Bone marrow (tissue), 2 donors: Measurements from ENCODE around the gene PPM1E.

Source experiments
- DNase-seq, 2 donors: peaks; one replicate each; lab custom pipeline; 2025; lab: John Stamatoyannopoulos, UW

PPM1E gene

DNA sequence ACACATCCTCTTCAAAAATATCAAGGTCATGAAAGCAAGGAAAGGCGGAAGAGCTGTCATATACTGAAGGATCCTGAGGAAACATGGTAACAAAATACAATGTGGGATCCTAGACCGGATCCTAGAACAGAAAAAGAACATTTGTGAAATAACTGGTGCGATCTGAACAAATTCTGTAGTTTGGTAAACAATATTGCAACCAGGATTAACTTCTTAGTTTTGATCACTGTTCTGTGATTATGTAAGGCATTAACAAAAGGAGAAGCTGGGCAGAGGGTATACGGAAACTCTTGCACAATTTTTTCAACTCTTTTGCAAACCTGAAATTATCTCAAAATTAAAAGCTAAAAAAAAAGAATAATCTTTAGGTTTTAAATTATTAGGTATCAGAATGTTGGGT lies 241.3 kb downstream of the PPM1E start:
- DNase-seq: no peak

DNA sequence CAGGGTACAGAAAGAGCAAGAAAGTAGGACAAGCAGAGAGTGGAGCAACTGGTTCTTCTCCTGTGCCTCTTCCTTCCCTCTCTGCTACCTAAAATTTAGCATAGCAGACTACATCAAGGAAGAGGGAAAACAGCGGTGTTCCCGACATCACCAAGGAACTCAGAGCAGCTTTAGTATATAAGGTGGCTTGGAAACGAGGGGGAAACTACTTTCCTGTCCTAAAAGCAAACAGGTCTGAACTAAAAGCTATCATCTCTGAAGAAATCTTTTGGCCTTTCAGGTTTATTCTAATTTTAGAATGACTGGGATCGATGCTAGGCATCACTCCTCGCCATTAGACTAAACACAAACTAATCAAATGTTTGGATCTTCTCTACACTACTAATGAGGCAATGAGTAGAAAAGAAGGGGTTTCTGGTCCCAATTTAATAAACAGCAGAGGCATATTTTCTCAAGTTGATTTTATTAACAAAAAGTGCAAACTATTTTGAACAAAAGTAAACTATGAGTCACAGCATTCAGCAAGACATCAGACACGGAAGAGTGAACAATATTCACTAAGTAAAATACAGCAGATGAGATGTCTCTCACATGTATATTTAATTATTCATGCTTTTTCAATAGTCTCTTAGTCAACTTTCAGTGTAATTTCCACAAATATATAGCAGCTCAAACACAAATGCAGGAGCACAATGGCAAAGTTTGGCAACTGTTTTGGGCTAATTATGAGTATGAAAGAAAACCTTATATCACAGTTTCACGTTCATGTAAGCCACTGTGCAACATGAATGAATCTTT lies 242.3 kb downstream of the PPM1E start:
- no peak for DNase-seq

DNA sequence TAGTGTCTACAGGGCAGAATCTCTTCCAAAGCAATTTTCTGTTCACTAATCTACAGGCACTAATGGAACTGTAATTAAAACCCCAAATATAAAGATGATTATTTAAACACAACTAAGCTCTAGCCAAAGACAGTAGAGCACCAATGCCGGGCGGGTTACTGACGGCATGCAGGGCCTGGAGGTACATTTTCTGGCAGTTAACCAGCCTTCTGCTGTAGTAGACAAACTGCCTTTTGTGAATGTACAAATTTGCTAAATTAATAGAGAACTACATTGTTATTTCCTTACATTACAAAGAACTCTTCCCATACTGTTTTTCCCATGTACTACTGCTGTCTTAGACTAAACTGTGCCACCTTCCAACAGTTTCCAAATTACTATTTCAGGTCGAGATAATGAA lies 243.2 kb downstream of the PPM1E start:
- DNase-seq: no peak

DNA sequence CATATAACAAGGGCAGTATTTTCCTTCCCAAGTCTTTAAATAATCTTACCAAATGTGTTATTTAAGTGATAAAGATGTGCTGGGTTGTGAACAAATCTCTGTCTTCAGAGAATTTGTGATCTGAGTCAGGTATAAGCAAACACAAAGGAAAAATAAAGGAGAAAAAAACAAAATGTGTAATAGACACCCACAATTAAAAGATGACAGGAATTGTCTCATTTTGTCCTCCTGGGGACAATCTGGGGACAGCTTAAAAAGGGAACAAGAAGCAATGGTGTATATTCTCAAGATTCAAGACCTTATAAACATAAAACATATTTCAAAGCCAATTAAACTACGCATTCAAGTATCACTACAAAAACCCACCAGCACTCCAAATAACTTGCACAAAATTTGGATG lies 243.8 kb downstream of the PPM1E start:
- no peak for DNase-seq

DNA sequence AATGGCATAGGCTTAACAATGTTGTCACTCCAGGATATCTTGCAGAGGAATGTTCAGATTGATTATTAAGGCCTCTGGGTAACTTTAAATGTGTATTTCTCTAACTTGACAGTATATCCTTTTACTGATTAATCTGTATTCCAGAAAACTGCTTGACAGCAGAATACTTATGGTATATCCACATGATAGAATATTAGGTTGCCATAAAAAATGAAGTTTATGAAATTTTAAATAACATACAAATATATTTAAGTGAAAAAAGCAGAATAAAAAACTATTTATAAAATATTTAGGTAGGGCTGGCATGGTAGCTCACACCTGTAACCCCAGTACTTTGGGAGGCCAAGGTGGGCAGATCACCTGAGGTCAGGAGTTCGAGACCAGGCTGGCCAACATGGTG lies 244.4 kb downstream of the PPM1E start:
- DNase-seq: no peak

DNA sequence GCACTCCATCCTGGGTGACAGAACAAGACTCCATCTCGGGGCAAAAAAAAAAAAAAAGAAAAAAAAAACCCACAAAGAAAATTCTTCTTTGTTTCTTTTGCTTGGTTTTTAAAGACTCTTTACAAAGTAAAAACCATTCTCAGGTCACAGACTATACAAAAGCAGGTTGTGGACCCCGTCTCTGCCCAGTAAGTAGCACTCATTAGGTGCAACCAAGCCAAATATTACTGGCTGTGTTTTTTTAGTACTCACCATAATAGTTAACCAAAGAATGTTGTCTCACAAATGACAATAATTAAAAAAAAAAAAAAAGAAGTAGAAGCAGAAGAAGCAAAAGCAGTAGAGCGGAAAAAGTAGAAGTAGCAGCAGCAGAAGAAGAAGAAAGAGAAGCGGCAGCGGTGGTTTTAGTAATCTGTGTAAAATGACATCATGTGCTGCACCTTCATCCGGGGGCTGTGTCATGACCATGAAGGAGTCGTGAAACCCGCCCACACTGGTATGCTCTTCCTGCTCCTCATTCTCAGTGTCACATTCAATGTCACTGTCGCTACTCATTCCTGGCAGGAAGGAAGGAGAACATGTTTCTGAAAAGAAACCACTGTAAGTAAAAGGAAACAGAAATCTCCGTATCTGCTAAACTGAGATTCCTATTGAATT lies 245.6 kb downstream of the PPM1E start:
- DNase-seq: peak; percentile 8 to 13

DNA sequence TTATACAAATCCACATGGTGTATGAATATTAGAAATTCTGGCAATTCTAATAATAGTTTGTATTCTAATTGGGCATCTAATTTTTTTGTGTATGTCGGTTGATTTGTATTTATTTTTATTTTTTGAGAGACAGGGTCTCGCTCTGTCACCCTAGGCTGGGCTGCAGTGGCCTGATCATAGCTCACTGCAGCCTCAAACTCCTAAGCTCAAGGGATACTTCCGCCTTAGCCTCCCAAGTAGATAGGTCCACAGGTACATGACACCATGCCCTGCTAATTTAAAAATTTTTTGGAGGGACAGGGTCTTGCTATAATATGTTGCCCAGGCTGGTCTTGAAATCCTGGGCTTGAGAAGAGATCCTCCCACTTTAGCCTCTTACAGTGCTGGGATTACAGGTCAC lies 246.5 kb downstream of the PPM1E start:
- DNase-seq: no peak

DNA sequence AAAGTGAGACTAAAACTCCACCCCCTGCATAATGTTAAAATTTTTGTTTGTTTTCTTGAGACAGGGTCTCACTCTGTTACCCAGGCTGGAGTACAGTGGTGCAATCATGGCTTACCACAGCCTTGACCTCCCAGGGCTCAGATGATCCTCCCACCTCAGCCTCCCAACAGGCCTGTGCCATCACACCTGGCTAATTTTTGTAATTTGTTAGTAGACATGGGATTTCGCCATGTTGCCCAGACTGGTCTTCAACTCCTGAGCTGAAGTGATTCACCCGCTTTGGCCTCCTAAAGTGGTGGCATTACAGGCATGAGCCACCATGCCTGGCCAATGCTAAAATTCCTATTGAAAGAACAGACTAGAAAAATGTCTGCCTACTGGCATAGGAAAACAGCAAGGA lies 247.2 kb downstream of the PPM1E start:
- no peak for DNase-seq

DNA sequence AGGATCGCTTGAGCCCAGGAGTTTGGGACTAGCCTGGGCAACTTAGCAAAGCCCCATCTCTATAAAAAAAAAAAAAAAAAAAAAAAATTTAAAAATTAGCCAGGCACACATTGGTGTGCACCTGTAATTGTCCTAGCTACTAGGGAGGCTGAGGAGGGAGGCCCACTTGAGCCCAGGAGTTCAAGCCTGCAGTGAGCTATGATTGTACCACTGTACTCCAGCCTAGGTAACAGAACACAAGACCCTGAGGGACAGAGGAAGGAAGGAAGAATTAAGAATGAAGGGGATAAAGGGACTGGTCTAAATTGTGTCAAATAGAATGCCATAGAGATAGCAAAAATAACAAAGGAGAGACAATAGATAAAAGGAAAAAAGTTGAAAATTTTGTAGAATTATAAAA lies 248.2 kb downstream of the PPM1E start:
- no peak for DNase-seq

DNA sequence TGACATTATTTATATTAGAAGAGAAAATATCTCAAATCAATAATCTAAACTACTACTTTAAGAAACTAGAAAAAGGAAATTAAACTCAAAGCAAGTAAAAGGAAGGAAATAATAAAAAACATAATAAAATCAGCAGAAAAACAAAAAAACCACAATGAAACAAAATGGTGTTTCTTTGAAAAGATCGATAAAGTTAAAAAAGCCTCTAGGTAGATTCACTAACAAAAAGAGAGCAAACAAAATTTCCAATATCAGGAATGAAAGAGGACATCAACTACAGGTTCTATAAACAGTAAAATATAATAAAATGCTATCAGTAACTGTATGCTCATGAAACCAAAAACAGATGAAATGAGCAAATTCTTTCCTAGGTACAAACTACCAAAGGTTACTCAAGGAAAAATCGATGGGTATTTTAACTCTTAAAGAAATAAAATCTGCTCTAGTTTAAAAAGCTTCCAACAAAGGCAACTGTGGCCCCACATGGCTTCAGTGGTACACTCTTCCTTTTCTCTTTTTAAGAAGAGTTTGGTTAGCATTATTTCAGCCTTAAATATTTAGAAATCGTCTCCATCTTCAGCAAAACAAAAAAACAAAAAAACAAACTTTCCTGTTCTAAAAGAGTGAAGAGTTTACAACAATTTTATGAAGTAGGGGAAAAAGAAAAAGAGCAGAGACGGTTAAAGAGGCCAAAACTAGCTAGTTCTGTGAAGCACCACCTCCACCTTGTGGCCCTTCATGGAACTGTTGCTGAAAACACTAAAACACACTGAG lies 248.9 kb downstream of the PPM1E start:
- DNase-seq: peak; percentile 3 to 58

DNA sequence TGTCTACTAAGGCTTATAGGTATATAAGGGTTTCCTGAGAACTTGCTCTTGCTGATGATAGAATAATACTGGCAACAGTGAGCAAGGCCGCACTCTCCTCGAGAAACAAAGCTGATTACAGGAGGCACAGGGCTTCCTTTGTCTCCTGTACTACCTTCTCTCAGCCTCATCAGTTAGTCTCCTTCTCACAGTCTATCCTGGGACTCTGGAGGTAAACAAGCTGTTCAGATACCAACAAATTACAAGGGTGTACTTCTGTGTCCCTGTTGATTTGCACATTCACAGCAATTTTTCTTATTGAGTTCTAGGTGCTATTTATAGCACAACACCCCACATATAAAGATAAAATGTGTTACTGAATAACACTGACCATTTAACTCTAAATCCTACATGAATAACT lies 252.3 kb downstream of the PPM1E start:
- DNase-seq: no peak

DNA sequence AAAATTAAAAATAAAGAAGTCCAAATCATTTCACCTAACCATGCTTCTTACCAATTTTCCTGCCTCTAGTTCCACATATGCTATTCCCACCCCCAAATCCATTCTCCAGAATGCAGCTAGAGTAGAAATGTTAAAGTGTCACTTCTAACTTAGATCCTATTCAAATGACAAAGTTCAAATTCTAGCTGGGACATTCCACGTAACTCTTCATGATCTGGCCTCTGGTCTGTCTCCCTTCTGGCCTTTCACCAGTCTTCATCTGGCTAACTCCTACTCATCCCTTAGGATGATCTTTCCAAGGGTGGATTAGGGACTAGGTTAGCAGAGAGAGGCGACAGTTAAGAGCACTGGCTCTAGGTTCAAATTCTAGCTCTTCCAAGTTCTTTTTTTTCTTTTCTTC lies 253.1 kb downstream of the PPM1E start:
- DNase-seq: no peak

DNA sequence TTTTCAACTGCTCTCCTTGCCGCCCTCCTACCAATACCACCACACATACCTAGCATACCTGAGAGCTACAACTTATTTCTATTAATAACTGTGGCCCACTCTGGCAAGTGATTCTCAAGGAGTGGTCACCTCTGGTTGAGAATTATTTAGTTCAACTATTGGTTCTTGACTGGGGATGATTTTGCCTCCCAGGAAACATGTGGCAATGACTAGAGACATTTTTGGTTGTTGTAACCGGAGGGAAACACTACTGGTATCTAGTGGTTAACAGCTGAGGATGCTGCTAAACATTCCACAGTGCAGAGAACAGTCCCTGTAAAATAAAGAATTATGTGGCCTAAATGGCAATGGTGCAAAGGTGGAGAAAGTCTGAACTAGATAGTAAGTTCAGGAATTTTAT lies 254.4 kb downstream of the PPM1E start:
- DNase-seq: no peak

DNA sequence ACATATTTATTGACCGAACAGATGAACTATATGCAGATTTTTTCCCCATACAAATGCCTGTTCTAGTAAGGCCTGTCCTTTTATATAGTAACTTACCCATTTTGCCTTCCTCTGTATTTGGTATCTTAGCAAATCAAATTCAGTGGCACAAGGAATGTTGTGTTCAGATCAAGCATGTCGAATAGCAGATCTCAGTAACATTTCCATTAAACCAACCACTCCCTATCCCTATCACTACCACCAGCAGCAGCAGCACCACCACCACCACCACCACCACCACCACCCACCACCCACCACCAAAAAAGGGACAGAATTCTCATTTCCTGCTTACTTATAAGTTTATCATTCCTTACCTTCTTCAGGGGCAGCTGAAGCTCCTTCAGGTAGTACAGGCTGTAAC lies 256.3 kb downstream of the PPM1E start:
- DNase-seq: no peak

DNA sequence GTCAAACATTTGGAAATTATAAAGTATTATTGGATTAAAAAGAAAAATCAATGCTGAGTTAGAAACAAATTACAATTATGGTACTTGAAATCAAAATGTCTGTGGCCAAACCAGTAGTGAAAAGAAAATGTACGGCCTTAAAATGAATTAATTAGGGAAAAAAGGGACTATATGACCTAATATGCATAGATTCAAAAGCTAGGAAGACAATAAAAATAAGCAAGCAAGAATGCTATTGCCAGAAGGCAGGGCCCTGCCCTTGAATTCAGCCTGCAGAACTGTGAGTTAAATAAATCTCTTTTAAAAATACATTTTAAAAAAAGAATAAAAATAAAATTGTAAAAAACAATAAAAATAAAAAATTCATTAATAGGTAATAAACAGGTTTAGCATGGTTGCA lies 262.4 kb downstream of the PPM1E start:
- DNase-seq: no peak

DNA sequence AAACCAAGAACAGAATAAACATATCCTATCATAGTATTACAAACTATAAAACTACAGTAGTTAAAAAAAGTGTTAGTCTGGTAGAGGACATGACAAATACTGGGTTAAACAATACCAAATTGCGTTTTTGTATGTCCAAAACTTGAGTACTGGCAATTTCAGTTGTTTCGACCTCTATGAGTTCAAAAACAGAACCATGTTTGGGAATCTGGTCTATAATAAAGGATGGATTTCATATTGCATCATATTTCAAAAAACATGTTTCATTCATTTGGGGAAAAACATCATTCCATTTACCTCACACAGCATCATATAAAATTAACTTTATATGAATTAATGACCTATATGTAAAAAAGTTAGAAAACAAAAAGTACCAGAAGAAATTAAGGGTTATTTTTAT lies 269.3 kb downstream of the PPM1E start:
- DNase-seq: no peak

DNA sequence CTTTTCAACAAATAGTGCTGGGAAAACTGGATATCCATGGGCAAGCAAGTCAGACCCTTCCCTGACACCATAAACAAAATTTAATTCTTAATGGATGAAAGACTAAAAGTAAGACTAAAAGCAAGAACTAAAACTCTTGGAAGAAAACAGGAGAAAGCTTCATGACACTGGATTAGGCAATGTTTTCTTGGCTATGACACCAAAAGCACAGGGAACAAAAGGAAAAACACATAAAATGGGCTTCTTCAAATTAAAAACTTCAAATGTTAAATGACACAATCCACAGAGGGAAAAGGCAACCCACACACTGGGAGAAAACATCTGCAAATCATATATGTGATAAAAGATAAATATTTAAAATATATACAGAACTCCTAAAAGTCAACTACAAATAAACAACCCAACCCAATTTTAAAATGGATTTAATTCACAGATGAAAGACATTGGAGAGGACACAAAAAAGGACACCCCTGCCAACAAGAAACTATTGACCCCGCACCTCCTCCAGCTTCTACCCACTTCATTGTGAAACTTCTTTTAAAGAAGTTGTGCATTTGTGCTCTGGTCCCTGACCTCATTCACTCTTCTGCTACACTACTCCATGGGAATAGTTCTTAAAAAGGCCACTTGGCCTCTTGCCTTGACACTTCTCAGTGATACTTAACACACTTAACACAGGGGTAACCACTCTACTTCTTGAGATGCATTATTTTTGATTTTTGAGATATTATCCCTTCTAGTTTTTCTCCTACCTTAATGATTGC lies 270.7 kb downstream of the PPM1E start:
- DNase-seq: no peak

DNA sequence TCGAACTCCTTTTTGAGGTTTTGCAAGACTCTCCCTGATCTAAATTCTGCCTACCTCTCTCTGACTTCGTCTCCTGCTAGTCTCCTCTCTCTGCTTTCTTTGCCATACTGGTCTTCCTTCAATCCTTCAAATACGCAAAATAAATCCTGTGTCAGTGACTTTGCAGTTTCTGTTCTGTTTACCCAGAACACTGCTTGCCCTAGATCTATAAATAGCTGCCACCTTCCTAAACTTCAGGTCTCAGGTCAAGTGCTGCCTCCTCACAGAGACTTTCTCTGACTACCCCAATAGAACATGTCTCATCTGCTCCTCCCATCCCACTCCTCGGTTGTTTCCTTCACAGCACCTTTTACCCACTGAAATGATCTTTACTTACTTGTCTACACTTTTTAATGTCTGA lies 272.1 kb downstream of the PPM1E start:
- DNase-seq: no peak

DNA sequence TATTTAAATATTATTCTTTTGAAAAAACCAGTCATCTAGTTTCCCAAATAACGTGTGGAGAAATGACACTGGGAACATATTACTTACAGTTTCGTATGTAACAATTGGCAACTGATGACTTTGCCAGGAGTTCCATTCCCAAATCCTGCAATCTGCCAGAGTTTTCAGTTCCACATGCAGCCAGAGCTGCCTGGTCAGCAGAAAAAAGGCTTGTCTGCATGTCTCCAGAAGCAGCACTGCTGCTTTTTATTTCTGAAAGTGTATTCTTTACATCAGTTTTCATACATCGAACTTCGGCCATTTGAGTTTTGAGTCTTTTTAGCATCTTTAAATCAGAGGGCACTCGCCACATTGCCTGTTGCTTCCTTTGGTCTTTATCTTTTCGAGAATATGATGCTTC lies 272.7 kb downstream of the PPM1E start:
- no peak for DNase-seq

DNA sequence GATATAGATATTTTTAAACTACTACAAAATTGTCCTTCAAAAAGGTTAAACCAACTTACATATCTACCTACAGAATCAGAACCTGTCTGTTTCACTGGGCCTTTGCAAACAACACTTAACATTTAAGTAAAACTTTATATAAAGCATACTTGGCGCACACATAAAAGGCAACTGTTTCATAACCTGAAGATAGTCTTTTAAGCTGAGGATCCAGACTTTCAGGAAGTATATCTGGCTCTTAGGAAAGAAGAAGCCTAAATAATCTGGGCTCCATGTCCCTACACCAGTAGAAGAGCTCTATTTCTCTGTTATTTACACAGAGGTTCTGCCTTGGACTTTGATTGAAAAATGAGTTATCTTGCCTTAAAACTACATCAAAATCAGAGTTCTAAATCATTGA lies 275.2 kb downstream of the PPM1E start:
- no peak for DNase-seq
